DMS153 treated with DMSO at 0.1 percent for 48 hours (cell line): ENCODE results near the gene TMEM129.

Experiments used
- DNase-seq: peaks from one replicate; lab custom pipeline; 2025; ENCODE audit not compliant: unreplicated experiment; lab: John Stamatoyannopoulos, UW

TMEM129 gene

GRCh38 chr4:1745165-1745564 is 24.0 kb upstream of the TMEM129 start:
- no peak for DNase-seq

GRCh38 chr4:1744552-1744951 is 23.4 kb upstream of the TMEM129 start:
- DNase-seq: no peak

GRCh38 chr4:1743975-1744374 is 22.9 kb upstream of the TMEM129 start:
- DNase-seq: no peak

- no peak for DNase-seq
Observed at GRCh38 chr4:1743551-1743950, 22.4 kb upstream of the TMEM129 start.

- DNase-seq: no peak
Observed at GRCh38 chr4:1741208-1741607, 20.1 kb upstream of the TMEM129 start.

GRCh38 chr4:1740021-1740545 is 19.0 kb upstream of the TMEM129 start:
- DNase-seq: no peak

- DNase-seq: no peak
Observed at GRCh38 chr4:1739358-1739757, 18.2 kb upstream of the TMEM129 start.

GRCh38 chr4:1738410-1738809 is 17.3 kb upstream of the TMEM129 start:
- no peak for DNase-seq

GRCh38 chr4:1737666-1738065 is 16.5 kb upstream of the TMEM129 start:
- DNase-seq: no peak

- DNase-seq: no peak
Observed at GRCh38 chr4:1736812-1737211, 15.7 kb upstream of the TMEM129 start.

- DNase-seq: no peak
Observed at GRCh38 chr4:1735215-1735614, 14.1 kb upstream of the TMEM129 start.

- DNase-seq: no peak
Observed at GRCh38 chr4:1732911-1733310, 11.8 kb upstream of the TMEM129 start.

GRCh38 chr4:1731180-1731579 is 10.1 kb upstream of the TMEM129 start:
- no peak for DNase-seq

- DNase-seq: no peak
Observed at GRCh38 chr4:1730532-1731135, 9.5 kb upstream of the TMEM129 start.

- no peak for DNase-seq
Observed at GRCh38 chr4:1728061-1728980, 7.2 kb upstream of the TMEM129 start.

- no peak for DNase-seq
Observed at GRCh38 chr4:1727117-1728031, 6.3 kb upstream of the TMEM129 start.

GRCh38 chr4:1726146-1726934 is 5.2 kb upstream of the TMEM129 start:
- peak; percentile 4 for DNase-seq

- DNase-seq: no peak
Observed at GRCh38 chr4:1725521-1725920, 4.4 kb upstream of the TMEM129 start.

GRCh38 chr4:1723131-1723801 is 2.1 kb upstream of the TMEM129 start:
- no peak for DNase-seq
